ENCODE results near the gene FAS. TPM values are rescaled to one million over a fixed set of nuclear protein-coding genes. Genes with fewer than 3 reads are reported as not detected.
A peak's percentile ranks its signal among the peaks of the same experiment; 100 is the strongest.

FAS gene
- total RNA-seq, 4 donors from 2014 or later, result 9.4 to 34.1 (median 17.4) TPM

DNA sequence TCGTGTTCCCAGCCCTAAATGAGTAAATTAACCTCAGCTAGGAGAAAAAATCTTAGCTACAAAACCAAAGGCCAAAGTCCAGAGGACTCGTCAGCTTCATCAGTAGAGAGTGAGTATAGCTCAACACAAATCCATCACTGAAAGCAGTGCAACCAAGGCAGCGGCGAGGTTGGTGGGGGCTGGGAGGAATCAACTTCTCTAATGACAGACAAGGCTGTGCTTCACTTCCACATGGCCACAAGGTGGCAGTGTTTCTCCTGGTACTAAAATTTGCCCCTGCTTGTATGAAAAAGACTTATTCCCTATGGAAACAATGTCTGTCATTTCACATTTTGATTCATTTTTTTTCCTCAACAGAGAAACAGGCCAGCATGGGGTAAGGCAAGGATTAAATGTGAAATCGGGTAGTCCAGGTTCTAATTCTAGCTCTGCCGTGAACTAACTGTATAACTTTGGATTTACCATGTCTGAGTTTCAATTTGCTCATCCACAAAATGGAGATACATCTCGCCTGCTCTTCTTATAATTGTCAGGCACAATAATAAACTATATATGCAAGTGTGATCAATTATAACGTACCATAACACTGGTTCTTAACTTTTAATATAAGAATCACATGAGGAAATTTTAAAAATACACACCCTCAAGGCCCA lies 39.3 kb downstream of the FAS start:
- H3K4me3 ChIP-seq (replicated peaks in 1 of 3), result no peak overlapping the region

GRCh38 chr10:89030791-89031190 lies 40.2 kb downstream of the FAS start:
- peaks cover 9 to 13% of the 10 kb centered on the region in 2 donors for H3K4me1 ChIP-seq
- no peaks in the 10 kb centered on the region for H3K27me3 ChIP-seq
- H3K4me3 ChIP-seq (replicated peaks in 1 of 3), result no peak overlapping the region
- H3K36me3 ChIP-seq, result no peaks in the 10 kb centered on the region
- 88 to 90% methylated on average over 2 of the region's 2 CpGs for WGBS, 2 donors
- TF ChIP-seq, protein P1, sequence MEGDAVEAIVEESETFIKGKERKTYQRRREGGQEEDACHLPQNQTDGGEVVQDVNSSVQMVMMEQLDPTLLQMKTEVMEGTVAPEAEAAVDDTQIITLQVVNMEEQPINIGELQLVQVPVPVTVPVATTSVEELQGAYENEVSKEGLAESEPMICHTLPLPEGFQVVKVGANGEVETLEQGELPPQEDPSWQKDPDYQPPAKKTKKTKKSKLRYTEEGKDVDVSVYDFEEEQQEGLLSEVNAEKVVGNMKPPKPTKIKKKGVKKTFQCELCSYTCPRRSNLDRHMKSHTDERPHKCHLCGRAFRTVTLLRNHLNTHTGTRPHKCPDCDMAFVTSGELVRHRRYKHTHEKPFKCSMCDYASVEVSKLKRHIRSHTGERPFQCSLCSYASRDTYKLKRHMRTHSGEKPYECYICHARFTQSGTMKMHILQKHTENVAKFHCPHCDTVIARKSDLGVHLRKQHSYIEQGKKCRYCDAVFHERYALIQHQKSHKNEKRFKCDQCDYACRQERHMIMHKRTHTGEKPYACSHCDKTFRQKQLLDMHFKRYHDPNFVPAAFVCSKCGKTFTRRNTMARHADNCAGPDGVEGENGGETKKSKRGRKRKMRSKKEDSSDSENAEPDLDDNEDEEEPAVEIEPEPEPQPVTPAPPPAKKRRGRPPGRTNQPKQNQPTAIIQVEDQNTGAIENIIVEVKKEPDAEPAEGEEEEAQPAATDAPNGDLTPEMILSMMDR (IDR thresholded peaks at IDR 0.05), result no peak
- no peak for TF ChIP-seq POLR2A (IDR thresholded peaks at IDR 0.05)
- H3K9me3 ChIP-seq, result no peaks in the 10 kb centered on the region
- no peak for DNase-seq
- intact Hi-C loops (cut with DNase I), result loop anchor here (5.0 kb wide), 1 partner anchor 182 kb away; no protein-coding TSS in a partner anchor
- no peak overlapping the region for H3K27ac ChIP-seq

More for the DNA sequence above, 39.3 kb downstream of the FAS start:
- 39 to 43% methylated on average over 8 of the region's 8 CpGs for WGBS, 2 donors
- no peaks in the 10 kb centered on the region for H3K36me3 ChIP-seq
- DNase-seq, result peak; percentile 67 to 76
- no peak overlapping the region for H3K27ac ChIP-seq
- H3K9me3 ChIP-seq, result no peaks in the 10 kb centered on the region
- intact Hi-C loops (cut with DNase I), result loop anchor here (5.0 to 10.0 kb wide), 2 partner anchors 182 to 535 kb away; no protein-coding TSS in a partner anchor
- H3K27me3 ChIP-seq, result no peaks in the 10 kb centered on the region
- peaks cover 9 to 13% of the 10 kb centered on the region in 2 donors for H3K4me1 ChIP-seq
- TF ChIP-seq, protein P1 (IDR thresholded peaks at IDR 0.05), result peak; percentile 59 to 89 (median 84)
- TF ChIP-seq POLR2A (IDR thresholded peaks at IDR 0.05), result no peak

DNA sequence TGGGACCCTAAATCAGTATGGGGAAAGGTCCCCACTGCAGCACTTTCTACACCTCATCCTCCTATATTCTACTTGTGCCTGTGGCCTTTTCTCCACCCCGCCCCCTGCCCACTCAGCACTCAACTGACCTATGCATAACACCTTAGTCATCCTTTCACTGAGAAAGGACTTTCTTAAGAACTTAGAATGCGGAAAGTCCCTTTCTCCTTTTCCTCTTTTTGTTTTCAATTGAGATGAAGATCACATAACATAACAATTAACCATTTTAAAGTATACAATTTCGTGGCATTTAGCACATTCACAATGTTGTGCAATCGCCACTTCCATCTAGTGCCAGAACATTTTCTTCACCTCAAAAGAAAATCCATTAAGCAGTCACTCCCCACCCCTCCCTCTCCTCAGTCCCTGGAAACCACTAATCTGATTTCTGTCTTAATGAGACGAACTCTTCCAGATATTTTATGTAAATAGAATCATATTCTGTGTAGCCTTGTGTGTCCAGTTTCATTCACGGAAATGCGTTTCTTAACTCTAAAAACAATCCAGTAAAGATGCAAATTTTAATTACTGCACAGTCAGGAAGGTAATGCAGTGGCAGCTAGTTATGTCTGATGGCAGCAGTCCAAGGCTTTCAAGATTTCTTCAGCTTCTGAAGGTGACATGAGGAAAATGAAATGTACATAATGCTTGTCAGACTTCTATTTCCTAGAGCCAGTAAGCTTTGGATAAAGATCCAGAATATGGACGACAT lies 41.7 kb downstream of the FAS start:
- peaks cover 9 to 13% of the 10 kb centered on the region in 2 donors for H3K4me1 ChIP-seq
- no peak overlapping the region for H3K4me3 ChIP-seq (replicated peaks in 1 of 3)
- intact Hi-C loops (cut with DNase I), result loop anchor here (5.0 kb wide), 1 partner anchor 180 kb away; no protein-coding TSS in a partner anchor
- no peak for TF ChIP-seq POLR2A (IDR thresholded peaks at IDR 0.05)
- TF ChIP-seq, protein P1 (IDR thresholded peaks at IDR 0.05), result no peak
- H3K27me3 ChIP-seq, result no peaks in the 10 kb centered on the region
- WGBS, 2 donors, result 38 to 47% methylated on average over 8 of the region's 8 CpGs
- peak; percentile 12 to 25 for DNase-seq
- no peaks in the 10 kb centered on the region for H3K9me3 ChIP-seq
- H3K27ac ChIP-seq, result no peak overlapping the region
- H3K36me3 ChIP-seq, result no peaks in the 10 kb centered on the region

GRCh38 chr10:89035461-89035860 lies 44.9 kb downstream of the FAS start:
- DNase-seq, result no peak
- 33 to 38% methylated on average over 1 of the region's 1 CpG for WGBS, 2 donors
- peaks cover 9 to 13% of the 10 kb centered on the region in 2 donors for H3K4me1 ChIP-seq
- intact Hi-C loops (cut with DNase I), result no loop called here
- no peaks in the 10 kb centered on the region for H3K9me3 ChIP-seq
- no peaks in the 10 kb centered on the region for H3K27me3 ChIP-seq
- TF ChIP-seq, protein P1 (IDR thresholded peaks at IDR 0.05), result no peak
- TF ChIP-seq POLR2A (IDR thresholded peaks at IDR 0.05), result no peak
- no peaks in the 10 kb centered on the region for H3K36me3 ChIP-seq
- no peak overlapping the region for H3K27ac ChIP-seq
- no peak overlapping the region for H3K4me3 ChIP-seq (replicated peaks in 1 of 3)

DNA sequence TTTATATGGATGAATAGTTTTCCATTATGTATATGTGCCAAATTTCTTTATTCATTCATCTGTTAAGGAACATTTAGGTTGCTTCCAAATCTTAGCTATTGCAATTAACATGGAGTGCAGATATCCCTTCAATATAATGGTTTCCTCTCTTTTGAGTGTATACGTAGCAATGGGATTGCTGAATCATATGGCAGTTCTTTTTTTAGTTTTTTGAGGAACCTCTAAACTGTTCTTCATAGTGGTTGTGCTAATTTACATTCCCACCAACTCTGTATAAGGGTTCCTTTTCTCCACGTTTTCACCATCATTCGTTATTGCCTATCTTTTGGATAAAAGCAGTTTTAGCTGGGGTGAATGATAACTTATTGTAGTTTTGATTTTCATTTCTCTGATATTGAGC lies 46.5 kb downstream of the FAS start:
- Histone ChIP-seq H3K4me3 (replicated peaks in 1 of 3) (no peak overlapping the region), H3K9me3 (no peaks in the 10 kb centered on the region), H3K4me1 (peaks cover 6 to 7% of the 10 kb centered on the region in 2 donors), H3K36me3 (no peaks in the 10 kb centered on the region), H3K27me3 (no peaks in the 10 kb centered on the region), H3K27ac (no peak overlapping the region)
- intact Hi-C loops (cut with DNase I), result no loop called here
- TF ChIP-seq POLR2A (IDR thresholded peaks at IDR 0.05), result no peak
- TF ChIP-seq, protein P1 (IDR thresholded peaks at IDR 0.05), result no peak
- WGBS, 2 donors, result 90 to 92% methylated on average over 3 of the region's 3 CpGs
- no peak for DNase-seq

Data from thyroid gland (tissue), 4 donors.